Trophoblast cell (in vitro differentiated cells and primary cell): Measurements from ENCODE around the gene TMEM245.

Source experiments
- DNase-seq, 2 donors: peaks; one replicate each; pipeline ENCODE4 v3.0.0-alpha.2; 2016
- H2AFZ ChIP-seq: 2 replicates; pipeline ENCODE4 v1.6.1; 2013; ENCODE audit warnings: low read length, moderate library complexity, mild to moderate bottlenecking; ENCODE audit not compliant: insufficient read depth, poor library complexity
- H2AK5ac ChIP-seq: 2 replicates; pipeline ENCODE4 v1.6.1; 2013; ENCODE audit warnings: mild to moderate bottlenecking, low read length
- H2BK120ac ChIP-seq: 2 replicates; pipeline ENCODE4 v1.6.1; 2013; ENCODE audit warnings: low read length, mild to moderate bottlenecking, moderate library complexity; ENCODE audit not compliant: insufficient read depth, poor library complexity
- H2BK12ac ChIP-seq: 2 replicates; pipeline ENCODE4 v1.6.1; 2013; ENCODE audit warnings: mild to moderate bottlenecking, low read length, moderate library complexity
- H2BK5ac ChIP-seq: 2 replicates; pipeline ENCODE4 v1.6.1; 2013; ENCODE audit warnings: low read length, low read depth, moderate library complexity, mild to moderate bottlenecking; ENCODE audit not compliant: poor library complexity
- H3K14ac ChIP-seq: 2 replicates; pipeline ENCODE4 v1.6.1; 2013; ENCODE audit warnings: mild to moderate bottlenecking, low read length
- H3K18ac ChIP-seq: 2 replicates; pipeline ENCODE4 v1.6.1; 2013; ENCODE audit warnings: mild to moderate bottlenecking, low read length
- H3K23ac ChIP-seq: 2 replicates; pipeline ENCODE4 v1.6.1; 2013; ENCODE audit warnings: low read length
- H3K27ac ChIP-seq: 2 replicates; pipeline ENCODE4 v1.5.1; 2013; ENCODE audit warnings: low read depth, mild to moderate bottlenecking, inconsistent platforms, low read length, moderate library complexity
- H3K27me3 ChIP-seq: 2 replicates; pipeline ENCODE4 v1.6.1; 2013; ENCODE audit warnings: inconsistent platforms, mild to moderate bottlenecking, low read length, moderate library complexity; ENCODE audit not compliant: insufficient read depth
- H3K36me3 ChIP-seq, 2 experiments: 1 replicate in 1 of 2; 2 replicates in 1 of 2; pipeline ENCODE4 v1.6.1; 2013; ENCODE audit warnings: low read length in 2 of 2, mild to moderate bottlenecking in 2 of 2, moderate library complexity in 1 of 2; ENCODE audit not compliant: insufficient read depth in 2 of 2, control insufficient read depth in 1 of 2
- H3K4ac ChIP-seq: 2 replicates; pipeline ENCODE4 v1.6.1; 2013; ENCODE audit warnings: low read depth, mild to moderate bottlenecking, low read length, moderate library complexity
- H3K4me1 ChIP-seq, 2 experiments: 1 replicate in 1 of 2; 2 replicates in 1 of 2; pipeline ENCODE4 v1.6.1; 2013; ENCODE audit warnings: low read length in 2 of 2, mild to moderate bottlenecking in 2 of 2, moderate library complexity in 1 of 2; ENCODE audit not compliant: insufficient read depth in 2 of 2, control insufficient read depth in 1 of 2
- H3K4me2 ChIP-seq: 2 replicates; pipeline ENCODE4 v1.6.1; 2013; ENCODE audit warnings: inconsistent platforms, mild to moderate bottlenecking, low read length, moderate library complexity
- H3K4me3 ChIP-seq: 2 replicates; pipeline ENCODE4 v1.5.1; 2013; ENCODE audit warnings: mild to moderate bottlenecking, low read depth, low read length, inconsistent platforms
- H3K79me1 ChIP-seq: one replicate; pipeline ENCODE4 v1.6.1; 2013; ENCODE audit warnings: low read length
- H3K79me2 ChIP-seq: 2 replicates; pipeline ENCODE4 v1.6.1; 2013; ENCODE audit warnings: low read length, mild to moderate bottlenecking; ENCODE audit not compliant: control insufficient read depth, insufficient read depth, poor library complexity
- H3K9ac ChIP-seq: 2 replicates; pipeline ENCODE4 v1.6.1; 2013; ENCODE audit warnings: mild to moderate bottlenecking, low read length
- H3K9me3 ChIP-seq: 2 replicates; pipeline ENCODE4 v1.6.1; 2013; ENCODE audit warnings: low read depth, mild to moderate bottlenecking, control low read depth, inconsistent platforms, low read length; ENCODE audit not compliant: insufficient read depth
- H4K12ac ChIP-seq: 2 replicates; pipeline ENCODE4 v1.6.1; 2013; ENCODE audit warnings: low read depth, mild to moderate bottlenecking, low read length, moderate library complexity
- H4K8ac ChIP-seq: 2 replicates; pipeline ENCODE4 v1.6.1; 2013; ENCODE audit warnings: low read depth, mild to moderate bottlenecking, low read length, moderate library complexity
- H4K91ac ChIP-seq: one replicate; pipeline ENCODE4 v1.6.1; 2013; ENCODE audit warnings: low read depth, mild to moderate bottlenecking, low read length, moderate library complexity
- WGBS: extraction: QIAGEN DNeasy Blood & Tissue Kit; methylation state at CpG from one replicate; pipeline ENCODE4 v1.1.7; 2013; ENCODE audit warnings: missing lambda C conversion rate; ENCODE audit not compliant: insufficient read length, insufficient coverage; ENCODE audit errors: extremely low coverage; 5-methylcytosine and 5-hydroxymethylcytosine counted together

The TMEM245 gene

DNA sequence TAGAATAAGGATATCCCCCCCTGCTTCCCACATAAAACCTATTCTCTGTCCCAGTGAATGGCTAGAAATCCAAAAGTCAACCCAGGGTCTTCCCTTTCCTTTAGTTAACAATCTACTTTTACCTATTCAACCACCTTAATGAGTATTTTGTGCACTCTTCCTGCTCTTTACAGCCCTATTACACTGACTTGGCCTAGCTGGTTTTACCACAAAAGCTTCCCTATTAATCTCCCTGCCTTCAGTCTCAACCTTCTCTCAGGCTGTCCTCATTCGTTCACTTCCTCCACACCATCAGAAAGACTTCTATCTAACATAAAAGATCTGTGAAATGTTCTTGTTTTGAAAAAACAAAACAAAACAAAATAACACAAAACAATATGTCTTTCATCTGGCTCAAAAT, 122.6 kb downstream of the TMEM245 start:
- H3K4me1 ChIP-seq: peaks cover 4 to 9% of the 10 kb centered on the region in 2 experiments
- H4K91ac ChIP-seq: no peak overlapping the region
- no peak for DNase-seq
- whole genome bisulfite sequencing: no CpG with 5 or more reads among the region's 1 CpG
- no peak overlapping the region for H4K8ac ChIP-seq
- H4K12ac ChIP-seq: no peak overlapping the region
- H2BK5ac ChIP-seq: no peak overlapping the region
- no peak overlapping the region for H3K27ac ChIP-seq
- H2BK12ac ChIP-seq: no peak overlapping the region
- no peak overlapping the region for H2AFZ ChIP-seq
- H3K79me1 ChIP-seq: peaks cover 2% of the 10 kb centered on the region
- no peaks in the 10 kb centered on the region for H3K36me3 ChIP-seq
- no peak overlapping the region for H3K23ac ChIP-seq
- H3K27me3 ChIP-seq: no peaks in the 10 kb centered on the region
- no peak overlapping the region for H3K4me3 ChIP-seq
- no peak overlapping the region for H3K14ac ChIP-seq
- no peak overlapping the region for H3K18ac ChIP-seq
- peaks cover 2% of the 10 kb centered on the region for H3K79me2 ChIP-seq
- no peak overlapping the region for H3K9ac ChIP-seq
- no peak overlapping the region for H2AK5ac ChIP-seq
- no peak overlapping the region for H3K4me2 ChIP-seq
- H2BK120ac ChIP-seq: no peak overlapping the region
- no peaks in the 10 kb centered on the region for H3K9me3 ChIP-seq
- no peak overlapping the region for H3K4ac ChIP-seq

DNA sequence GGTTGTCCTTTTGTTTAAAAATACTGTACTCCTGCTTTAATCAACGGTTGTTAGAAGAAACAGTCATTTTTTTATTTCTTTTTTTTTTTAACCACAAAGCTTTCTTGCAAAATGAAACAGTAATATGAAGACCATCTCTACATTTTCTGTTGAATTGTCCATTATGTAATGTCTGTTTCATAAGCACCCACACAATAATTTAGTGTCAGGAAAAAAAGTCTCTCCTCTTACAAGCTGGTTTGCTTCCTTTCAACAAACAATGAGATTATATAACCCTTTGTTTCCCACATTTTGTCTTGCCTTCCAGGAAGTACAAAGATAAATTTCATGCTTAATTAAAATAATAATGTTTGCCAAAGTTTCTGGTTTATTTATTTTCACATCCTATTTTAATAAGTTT, 123.1 kb downstream of the TMEM245 start:
- H3K4me3 ChIP-seq: no peak overlapping the region

DNA sequence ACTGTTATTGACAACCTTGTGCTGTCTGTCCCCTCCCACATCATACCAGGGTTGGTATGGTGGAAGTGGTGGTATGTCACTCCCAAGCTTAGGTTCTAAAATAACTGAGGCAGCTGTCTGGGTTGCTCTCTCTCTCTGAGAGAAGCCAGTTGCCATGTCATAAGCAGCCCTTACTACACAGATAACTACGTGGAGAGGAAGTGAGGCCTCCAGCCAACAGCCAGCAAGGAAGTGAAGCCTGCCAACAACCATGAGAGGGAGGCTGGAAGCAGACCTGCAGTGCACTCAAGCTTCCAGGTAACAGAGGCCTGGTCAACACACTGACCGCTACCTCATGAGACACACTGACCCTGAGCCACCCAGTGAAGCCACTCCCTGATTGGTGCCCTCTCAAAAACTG, 125.1 kb downstream of the TMEM245 start:
- peak overlapping the region; percentile 13 for H4K8ac ChIP-seq
- H3K4me3 ChIP-seq: no peak overlapping the region
- H3K79me1 ChIP-seq: peaks cover 2% of the 10 kb centered on the region
- H4K12ac ChIP-seq: no peak overlapping the region
- no peak overlapping the region for H2AK5ac ChIP-seq
- no peaks in the 10 kb centered on the region for H3K27me3 ChIP-seq
- no CpG with 5 or more reads among the region's 2 CpGs for WGBS
- H3K9ac ChIP-seq: no peak overlapping the region
- no peak overlapping the region for H3K14ac ChIP-seq
- peaks cover 2% of the 10 kb centered on the region for H3K79me2 ChIP-seq
- DNase-seq: no peak
- H3K4ac ChIP-seq: peak overlapping the region; percentile 59
- no peak overlapping the region for H2AFZ ChIP-seq
- no peak overlapping the region for H4K91ac ChIP-seq
- H3K18ac ChIP-seq: peak overlapping the region; percentile 58
- H2BK5ac ChIP-seq: no peak overlapping the region
- no peaks in the 10 kb centered on the region for H3K9me3 ChIP-seq
- H2BK120ac ChIP-seq: no peak overlapping the region
- no peak overlapping the region for H3K23ac ChIP-seq
- no peaks in the 10 kb centered on the region for H3K36me3 ChIP-seq
- no peak overlapping the region for H2BK12ac ChIP-seq
- H3K4me2 ChIP-seq: no peak overlapping the region
- peaks cover 4 to 5% of the 10 kb centered on the region in 2 experiments for H3K4me1 ChIP-seq
- H3K27ac ChIP-seq: no peak overlapping the region

More for the DNA sequence above, 123.1 kb downstream of the TMEM245 start:
- Histone ChIP-seq H3K27ac (no peak overlapping the region), H4K8ac (no peak overlapping the region), H3K4me2 (no peak overlapping the region), H3K14ac (no peak overlapping the region), H2BK120ac (no peak overlapping the region), H3K9me3 (no peaks in the 10 kb centered on the region), H3K36me3 (no peaks in the 10 kb centered on the region), H3K18ac (no peak overlapping the region), H3K4ac (no peak overlapping the region), H2AFZ (no peak overlapping the region), H3K9ac (no peak overlapping the region), H3K79me1 (peaks cover 2% of the 10 kb centered on the region), H2BK5ac (no peak overlapping the region), H3K27me3 (no peaks in the 10 kb centered on the region), H2AK5ac (no peak overlapping the region), H4K91ac (no peak overlapping the region), H2BK12ac (no peak overlapping the region), H3K4me1 (peaks cover 4 to 9% of the 10 kb centered on the region in 2 experiments), H3K79me2 (peaks cover 2% of the 10 kb centered on the region), H4K12ac (no peak overlapping the region), H3K23ac (no peak overlapping the region)
- DNase-seq: no peak
- WGBS: no CpG with 5 or more reads among the region's 1 CpG

DNA sequence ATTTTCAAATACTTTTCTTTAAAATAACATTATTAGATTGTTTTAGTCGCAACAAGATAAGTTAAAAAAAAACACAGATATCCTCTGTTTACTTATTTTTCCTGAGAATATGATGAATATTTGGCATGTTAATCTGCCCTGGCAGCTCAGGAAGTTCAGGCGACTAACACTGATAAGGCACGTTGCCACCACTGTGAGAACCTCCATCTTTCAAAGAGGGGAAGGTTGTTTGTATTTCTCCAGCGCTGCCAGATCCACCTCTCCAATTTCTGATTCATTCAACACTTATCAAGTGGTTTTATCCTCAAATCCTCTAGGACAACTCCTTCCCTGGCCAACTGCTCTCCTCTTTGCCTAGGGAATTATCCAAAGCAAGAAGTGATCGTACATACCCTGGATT, 128.3 kb downstream of the TMEM245 start:
- Histone ChIP-seq H3K9ac (no peak overlapping the region), H3K27ac (no peak overlapping the region), H3K4ac (no peak overlapping the region), H2BK5ac (no peak overlapping the region), H3K9me3 (no peaks in the 10 kb centered on the region), H3K23ac (no peak overlapping the region), H3K4me3 (no peak overlapping the region), H2AK5ac (no peak overlapping the region), H3K4me2 (no peak overlapping the region), H3K79me1 (peaks cover 2% of the 10 kb centered on the region), H3K4me1 (peaks cover 4 to 5% of the 10 kb centered on the region in 2 experiments), H4K91ac (no peak overlapping the region), H3K27me3 (no peaks in the 10 kb centered on the region), H3K14ac (no peak overlapping the region), H3K79me2 (peaks cover 2% of the 10 kb centered on the region), H2BK120ac (no peak overlapping the region), H2BK12ac (no peak overlapping the region), H3K36me3 (no peaks in the 10 kb centered on the region), H4K12ac (no peak overlapping the region), H3K18ac (no peak overlapping the region), H2AFZ (no peak overlapping the region), H4K8ac (no peak overlapping the region)
- no CpG with 5 or more reads among the region's 5 CpGs for WGBS
- no peak for DNase-seq
